ENCODE measurements around the gene MTM1. TPM values are rescaled to one million over a fixed set of nuclear protein-coding genes. Genes with fewer than 3 reads are reported as not detected.

MTM1 gene
- total RNA-seq, 1 experiment from 2014 or later: 22.9 TPM

DNA sequence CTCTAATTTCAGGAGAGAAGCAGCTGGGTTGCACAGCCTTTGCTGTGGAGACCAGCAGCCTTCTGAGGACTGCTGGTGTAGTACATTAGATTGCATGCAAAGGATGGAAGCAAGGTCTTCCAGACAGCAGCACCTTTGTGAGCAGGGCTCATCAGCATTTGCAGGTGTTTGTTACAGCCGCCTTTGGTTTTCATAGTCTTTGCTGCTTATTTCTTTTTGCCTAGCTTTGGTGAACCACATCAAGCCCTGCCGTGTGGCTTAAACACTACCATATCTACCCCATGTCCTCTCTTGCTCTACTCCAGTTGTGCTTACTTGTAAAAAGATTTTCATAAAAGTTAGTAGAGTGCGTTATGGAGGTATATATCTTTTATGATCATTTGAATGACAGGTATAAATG is 57.5 kb downstream of the MTM1 start:
- no peak overlapping the region for H3K4me3 ChIP-seq
- no peaks in the 10 kb centered on the region for H3K9me3 ChIP-seq (ENCODE audit: insufficient read depth, low read depth)
- CTCF ChIA-PET: no interaction called here
- H3K4me1 ChIP-seq (replicated peaks; ENCODE audit: insufficient read depth): no peaks in the 10 kb centered on the region
- intact Hi-C loops (cut with micrococcal nuclease; ENCODE audit: unreplicated experiment): no loop called here
- no TSS peak for BruUV-seq (replicated peaks)
- H3K27me3 ChIP-seq (ENCODE audit: insufficient read depth, low read depth): no peaks in the 10 kb centered on the region
- no peak overlapping the region for H3K4me2 ChIP-seq
- no peaks in the 10 kb centered on the region for H3K36me3 ChIP-seq (ENCODE audit: low read depth)
- H4K20me1 ChIP-seq (ENCODE audit: insufficient read depth): no peaks in the 10 kb centered on the region
- no peak for DNase-seq
- H3K27ac ChIP-seq: no peak overlapping the region
- no peaks in the 10 kb centered on the region for H3F3A ChIP-seq (ENCODE audit: insufficient read depth, low read depth)
- H3K9me2 ChIP-seq (ENCODE audit: insufficient read depth): no peaks in the 10 kb centered on the region
- POLR2A ChIA-PET (ENCODE audit: unreplicated experiment): no interaction called here
- TF ChIP-seq EZH2 (IDR thresholded peaks at IDR 0.05; ENCODE audit: low read depth) (no peak), CTCF (conservative IDR thresholded peaks at IDR 0.05) (no peak)
- H2AFZ ChIP-seq: no peak overlapping the region
- no peaks in the 10 kb centered on the region for H3K79me2 ChIP-seq (ENCODE audit: low read depth)

GRCh38 chrX:150627957-150628356 is 59.5 kb downstream of the MTM1 start:
- intact Hi-C loops (cut with micrococcal nuclease; ENCODE audit: unreplicated experiment): no loop called here
- no peaks in the 10 kb centered on the region for H3F3A ChIP-seq (ENCODE audit: insufficient read depth, low read depth)
- H3K27me3 ChIP-seq (ENCODE audit: insufficient read depth, low read depth): no peaks in the 10 kb centered on the region
- H3K36me3 ChIP-seq (ENCODE audit: low read depth): no peaks in the 10 kb centered on the region
- H3K4me1 ChIP-seq (replicated peaks; ENCODE audit: insufficient read depth): no peaks in the 10 kb centered on the region
- H3K4me3 ChIP-seq: no peak overlapping the region
- no peak for TF ChIP-seq CTCF (conservative IDR thresholded peaks at IDR 0.05)
- no peak for TF ChIP-seq EZH2 (IDR thresholded peaks at IDR 0.05; ENCODE audit: low read depth)
- ChIA-PET POLR2A (ENCODE audit: unreplicated experiment) (no interaction called here), CTCF (no interaction called here)
- H3K9me3 ChIP-seq (ENCODE audit: insufficient read depth, low read depth): no peaks in the 10 kb centered on the region
- no peak overlapping the region for H2AFZ ChIP-seq
- H3K4me2 ChIP-seq: no peak overlapping the region
- H3K27ac ChIP-seq: no peak overlapping the region
- DNase-seq: no peak
- no peaks in the 10 kb centered on the region for H3K79me2 ChIP-seq (ENCODE audit: low read depth)
- no peaks in the 10 kb centered on the region for H3K9me2 ChIP-seq (ENCODE audit: insufficient read depth)
- no TSS peak for BruUV-seq (replicated peaks)
- H4K20me1 ChIP-seq (ENCODE audit: insufficient read depth): no peaks in the 10 kb centered on the region

GRCh38 chrX:150635952-150636351 is 67.5 kb downstream of the MTM1 start:
- Histone ChIP-seq H4K20me1 (ENCODE audit: insufficient read depth) (no peaks in the 10 kb centered on the region), H3K9me2 (ENCODE audit: insufficient read depth) (no peaks in the 10 kb centered on the region), H3K36me3 (ENCODE audit: low read depth) (0 out of 2 replicates have a peak, but pooled peaks cover 2% of the 10 kb centered on the region), H3K27ac (no peak overlapping the region), H3K79me2 (ENCODE audit: low read depth) (no peaks in the 10 kb centered on the region), H3K4me2 (no peak overlapping the region), H2AFZ (no peak overlapping the region), H3K4me3 (no peak overlapping the region), H3K27me3 (ENCODE audit: insufficient read depth, low read depth) (no peaks in the 10 kb centered on the region), H3K9me3 (ENCODE audit: insufficient read depth, low read depth) (no peaks in the 10 kb centered on the region), H3K4me1 (replicated peaks; ENCODE audit: insufficient read depth) (no peaks in the 10 kb centered on the region), H3F3A (ENCODE audit: insufficient read depth, low read depth) (no peaks in the 10 kb centered on the region)
- intact Hi-C loops (cut with micrococcal nuclease; ENCODE audit: unreplicated experiment): no loop called here
- ChIA-PET POLR2A (ENCODE audit: unreplicated experiment) (no interaction called here), CTCF (no interaction called here)
- no peak for TF ChIP-seq EZH2 (IDR thresholded peaks at IDR 0.05; ENCODE audit: low read depth)
- no peak for TF ChIP-seq CTCF (conservative IDR thresholded peaks at IDR 0.05)
- DNase-seq: peak in 1 of 2 experiments; percentile 59
- no TSS peak for BruUV-seq (replicated peaks)

All from PC-9 (cell line).